ENCODE results near the gene ATP1B4.
"Not testable (repeated sequence)": the region's sequence is repeated elsewhere in the genome, so short reads cannot be mapped to it uniquely, and the experiment has no call there.

Gene ATP1B4

DNA sequence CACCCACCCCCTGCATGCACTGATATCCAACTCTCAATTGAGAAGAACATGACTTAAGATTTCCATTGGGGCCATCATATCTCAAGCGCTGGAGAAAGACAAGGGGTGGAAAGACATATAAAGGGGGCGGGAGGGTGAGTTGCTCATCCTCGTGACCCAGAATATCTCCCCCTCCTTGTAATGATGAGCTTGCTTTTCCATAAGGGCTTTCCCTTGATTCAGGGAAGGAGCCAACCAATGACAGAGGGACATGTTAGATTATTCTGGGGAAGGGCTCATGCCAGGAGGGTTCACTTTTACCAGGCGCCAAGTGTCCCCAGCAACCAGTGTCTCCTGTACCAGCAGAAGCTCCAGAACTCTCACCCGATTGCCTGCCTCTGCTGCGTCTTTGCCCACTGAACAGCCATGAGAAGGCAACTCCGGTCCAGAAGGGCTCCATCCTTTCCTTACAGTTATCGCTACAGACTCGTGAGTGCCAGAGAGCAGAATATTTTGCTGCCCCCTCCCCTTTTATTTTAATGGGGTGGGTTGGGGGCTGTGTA is at the start of gene ATP1B4:
TSS of gene ATP1B4 (plus strand) at position 326 of the 542 bp plus-strand sequence. CDS start at position 406, 80 bp downstream.
- no peak for DNase-seq

DNA sequence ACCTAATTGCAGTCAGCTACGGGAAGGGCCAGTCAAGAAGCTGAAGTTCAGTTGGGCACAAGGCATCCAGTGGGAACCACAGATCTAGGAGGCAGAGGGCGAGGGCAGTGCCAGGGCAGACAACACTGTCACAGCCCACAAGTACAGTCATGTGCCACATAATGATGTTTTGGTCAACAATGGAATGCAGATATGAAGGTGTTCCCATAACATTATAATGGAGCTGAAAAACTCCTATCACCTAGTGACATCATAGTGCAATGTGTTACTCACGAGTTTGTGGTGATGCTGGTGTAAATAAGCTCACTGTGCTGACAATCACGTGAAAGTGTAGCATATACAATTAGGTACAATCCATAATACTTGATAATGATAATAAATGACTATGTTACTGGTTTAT is 46.1 kb upstream of the ATP1B4 start:
- DNase-seq: no peak

DNA sequence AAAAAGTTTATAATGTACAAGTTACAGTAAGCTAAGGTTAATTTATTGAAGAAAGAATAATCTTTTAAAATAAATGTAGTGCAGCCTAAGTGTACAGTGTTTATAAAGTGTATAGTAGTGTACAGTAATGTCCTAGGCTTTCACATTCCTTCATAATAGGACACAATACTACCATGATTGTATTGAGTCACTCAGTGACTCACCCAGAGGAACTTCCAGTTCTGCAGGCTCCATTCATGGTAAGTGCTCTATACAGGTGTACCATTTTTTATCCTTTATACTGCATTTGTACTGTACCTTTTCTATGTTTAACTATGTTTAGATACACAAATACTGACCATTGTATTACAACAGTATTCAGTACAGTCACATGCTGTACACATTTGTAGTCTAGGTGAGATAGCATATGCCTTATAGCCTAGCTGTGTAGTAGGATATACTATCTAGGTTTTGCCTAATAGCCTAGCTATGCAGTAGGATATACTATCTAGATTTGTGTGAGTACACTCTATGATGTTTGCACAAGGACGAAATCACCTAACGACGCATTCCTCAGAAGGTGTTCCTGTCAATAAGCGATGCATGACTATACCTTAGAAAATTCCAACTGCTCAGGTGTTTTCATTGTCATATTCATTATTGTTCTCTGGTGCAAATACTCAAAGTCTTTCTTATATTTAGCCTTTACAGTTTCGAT is 45.2 kb upstream of the ATP1B4 start:
- DNase-seq: no peak

DNA sequence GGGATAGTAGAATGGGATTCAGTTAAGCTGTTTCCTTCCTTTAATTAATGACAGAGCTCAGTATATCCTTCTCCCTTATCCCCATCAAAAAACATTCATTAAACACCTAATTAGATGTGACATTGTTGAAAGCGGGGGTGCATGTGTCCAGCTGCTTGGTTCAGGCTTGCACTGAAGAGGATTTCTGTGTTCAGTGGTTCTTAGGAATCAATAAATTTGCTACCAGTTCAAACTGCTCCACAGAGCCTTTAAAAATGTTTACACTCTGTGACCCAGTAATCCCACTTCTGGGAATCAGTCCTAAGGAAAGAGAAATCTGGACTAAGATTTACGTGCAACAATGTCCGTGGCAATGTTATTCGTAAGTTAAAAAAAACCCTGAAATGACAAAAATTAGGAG is 43.5 kb upstream of the ATP1B4 start:
- DNase-seq: no peak

DNA sequence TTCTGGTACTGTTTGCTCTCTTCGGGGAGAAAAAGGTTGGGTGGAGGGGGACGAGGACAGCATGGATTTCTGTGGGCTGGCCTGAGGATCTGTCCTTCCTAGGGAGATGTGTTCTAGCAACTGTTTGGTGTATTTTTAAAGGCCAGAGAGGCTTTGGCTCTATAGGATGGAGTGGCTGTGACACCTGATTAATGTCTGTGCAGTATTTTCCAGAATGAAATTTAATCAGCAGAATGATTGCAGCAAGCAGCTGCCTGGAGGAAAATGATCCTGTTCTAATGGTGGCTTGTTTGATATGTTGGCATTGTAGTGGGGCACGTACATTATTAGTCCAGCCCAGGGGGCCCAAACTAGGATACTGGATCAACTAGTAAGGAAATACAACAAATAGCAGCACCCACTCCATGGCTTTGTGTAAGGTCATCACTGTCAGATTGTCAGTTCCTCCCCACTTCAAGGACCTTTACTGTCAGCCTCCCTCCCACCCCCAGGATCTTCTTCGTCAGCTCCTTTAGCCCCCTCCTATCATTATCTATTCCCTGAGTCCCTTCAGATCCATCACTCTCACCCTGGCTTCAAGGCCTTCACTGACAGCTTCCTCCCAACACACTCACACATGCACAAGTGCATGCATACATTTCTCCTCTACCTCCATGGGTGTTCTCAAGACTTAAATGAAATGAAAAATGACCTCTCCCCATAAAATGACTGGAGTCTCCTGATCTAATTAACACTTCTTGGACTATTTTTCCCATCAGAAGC is 40.2 kb upstream of the ATP1B4 start:
- DNase-seq: no peak

DNA sequence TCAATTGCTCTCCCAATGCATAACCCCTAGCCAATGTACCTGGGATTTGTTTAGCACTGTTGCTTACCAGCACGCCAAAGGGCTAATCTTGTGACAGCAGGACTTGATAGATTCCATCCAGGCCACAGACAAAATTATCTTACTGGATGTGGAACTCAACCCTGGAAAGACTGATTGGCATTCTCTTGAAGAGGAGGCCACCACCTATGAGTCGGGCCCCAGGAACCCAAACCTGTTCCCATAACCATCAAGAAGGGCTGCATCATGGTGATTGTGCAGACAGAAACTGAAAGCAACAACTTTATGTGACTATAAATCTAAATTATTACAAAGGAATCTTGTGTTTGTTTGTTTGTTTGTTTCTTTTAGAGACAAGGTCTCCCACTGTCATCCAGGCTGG is 30.8 kb upstream of the ATP1B4 start:
- DNase-seq: no peak

DNA sequence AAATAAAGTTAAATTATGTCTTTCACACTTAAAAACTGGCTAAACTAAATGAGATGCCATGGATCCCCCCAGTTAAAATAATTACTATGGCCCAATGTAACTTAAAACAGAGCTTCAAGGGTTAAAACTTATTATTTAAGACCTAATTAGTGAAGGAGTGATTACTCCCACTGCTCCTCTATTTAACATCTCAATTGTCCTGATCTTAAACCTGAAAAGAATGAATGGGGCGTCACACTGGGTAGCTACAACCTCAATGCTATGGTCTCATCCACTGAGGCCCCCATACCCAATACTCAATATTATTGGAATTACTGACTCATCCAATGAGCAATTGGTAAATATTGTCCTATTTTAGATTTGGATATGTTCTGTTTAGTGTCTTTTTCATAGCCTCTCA is 29.5 kb upstream of the ATP1B4 start:
- no peak for DNase-seq

DNA sequence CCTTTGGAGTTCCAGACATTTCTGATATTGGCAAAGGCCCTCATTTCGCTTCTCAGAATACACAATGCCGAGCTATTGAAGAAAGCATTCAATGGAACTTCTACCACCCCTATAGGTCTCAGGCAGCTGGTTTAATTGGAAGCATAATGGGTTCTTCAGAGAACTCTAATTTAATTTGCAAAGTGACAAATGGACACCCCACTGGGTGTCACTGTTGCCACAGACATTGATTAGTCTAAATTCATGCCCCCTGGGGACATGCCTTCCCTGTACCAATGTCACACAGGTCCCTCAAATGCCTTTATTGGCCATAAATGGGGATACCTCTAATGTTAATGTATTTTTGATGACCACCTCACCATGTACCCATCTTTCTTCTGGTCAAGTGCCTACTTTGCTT is 27.7 kb upstream of the ATP1B4 start:
- DNase-seq: no peak

DNA sequence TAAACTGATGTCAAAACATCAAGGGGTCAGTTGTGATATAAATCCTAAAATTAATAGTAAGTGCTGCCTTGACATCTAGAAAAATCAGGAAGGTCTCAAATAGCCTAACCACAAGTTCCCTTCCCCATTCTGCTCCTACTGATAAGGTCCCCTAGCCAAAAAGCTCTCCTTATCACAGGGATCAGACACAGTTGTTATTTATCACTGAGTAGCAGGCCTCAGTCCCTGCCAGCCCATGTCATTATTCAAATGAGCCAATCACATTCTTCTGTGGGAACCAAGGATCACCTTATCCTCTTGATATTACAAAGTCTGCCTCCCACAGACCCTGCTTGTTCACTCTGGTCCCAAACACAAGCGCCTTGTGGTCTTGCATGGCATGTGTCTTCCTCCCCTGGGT is 27.3 kb upstream of the ATP1B4 start:
- no peak for DNase-seq

DNA sequence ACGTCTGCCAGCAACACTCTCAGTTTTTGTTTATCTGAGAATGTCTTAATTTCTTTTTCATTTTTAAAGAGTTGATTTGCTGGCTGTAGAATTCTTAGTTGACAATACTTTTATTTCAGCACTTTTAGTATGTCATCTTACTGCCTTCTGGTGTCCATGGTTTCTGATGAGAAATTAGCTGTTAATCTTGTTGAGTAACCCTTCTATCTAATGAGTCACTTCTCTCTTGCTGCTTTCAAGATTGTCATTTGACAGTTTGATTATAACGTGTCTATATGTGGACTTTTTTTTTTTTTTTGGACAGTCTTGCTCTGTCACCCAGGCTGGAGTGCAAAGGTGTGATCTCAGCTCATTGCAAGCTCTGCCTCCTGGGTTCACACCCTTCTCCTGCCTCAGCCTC is 26.6 kb upstream of the ATP1B4 start:
- no peak for DNase-seq

DNA sequence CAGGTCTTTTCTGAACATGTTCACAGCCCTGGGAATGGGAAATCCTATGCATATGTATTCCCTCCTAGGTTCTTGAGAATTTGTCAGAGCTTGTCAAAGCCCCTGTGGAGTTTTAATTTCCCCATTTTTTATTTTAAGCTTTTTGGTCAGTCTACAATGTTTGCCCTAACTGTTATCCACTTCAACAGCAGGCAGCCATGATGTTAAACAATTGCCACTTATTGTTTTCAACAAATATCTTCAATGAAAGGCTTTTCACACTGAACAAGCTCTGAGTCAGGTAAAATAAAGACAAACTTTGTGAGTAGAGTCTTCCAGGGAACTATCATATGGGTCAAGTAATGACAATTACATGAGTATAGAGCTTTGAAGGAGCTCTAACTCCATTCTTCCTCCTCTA is 25.0 kb upstream of the ATP1B4 start:
- no peak for DNase-seq

DNA sequence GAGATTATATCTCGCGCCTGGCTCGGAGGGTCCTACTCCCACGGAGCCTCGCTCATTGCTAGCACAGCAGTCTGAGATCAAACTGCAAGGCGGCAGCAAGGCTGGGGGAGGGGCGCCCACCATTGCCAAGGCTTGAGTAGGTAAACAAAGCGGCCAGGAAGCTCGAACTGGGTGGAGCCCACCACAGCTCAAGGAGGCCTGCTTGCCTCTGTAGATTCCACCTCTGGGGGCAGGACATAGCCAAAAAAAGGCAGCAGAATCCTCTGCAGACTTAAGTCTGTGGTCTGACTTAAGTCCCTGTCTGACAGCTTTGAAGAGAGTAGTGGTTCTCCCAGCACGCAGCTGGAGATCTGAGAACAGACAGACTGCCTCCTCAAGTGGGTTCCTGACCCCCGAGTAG is 17.3 kb upstream of the ATP1B4 start:
- DNase-seq: not testable (repeated sequence)

DNA sequence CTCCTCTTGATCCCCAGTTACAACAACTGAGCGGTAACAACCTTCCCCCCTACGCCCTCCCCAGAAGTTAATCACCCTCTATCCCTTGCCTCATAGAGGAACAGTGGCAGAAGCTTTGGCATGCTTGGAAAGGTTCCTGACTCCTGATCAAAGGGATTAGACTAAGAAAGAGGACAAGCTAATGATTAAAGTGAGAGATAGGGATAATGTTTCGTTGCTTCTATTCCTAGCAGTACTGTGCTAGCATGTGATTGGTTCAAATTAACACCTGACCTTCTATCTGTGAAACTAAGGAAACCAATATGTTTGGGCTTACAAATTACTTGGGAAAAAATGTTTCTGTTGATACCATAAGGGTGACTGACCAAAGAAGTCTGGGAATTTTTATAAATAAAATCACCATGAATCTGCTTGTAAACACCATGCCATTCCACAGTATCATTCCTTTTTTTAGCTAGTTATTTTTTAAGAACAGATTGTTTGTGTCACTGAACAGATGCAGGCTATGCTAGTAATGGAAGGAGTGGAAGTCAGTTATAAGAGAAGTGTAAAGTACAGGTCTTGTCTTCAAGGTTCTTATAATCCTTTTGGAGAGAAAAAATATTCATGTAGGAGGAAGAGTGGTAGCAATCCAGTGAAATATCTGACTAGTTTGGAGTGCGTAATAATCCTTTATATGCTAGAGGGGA is 11.3 kb upstream of the ATP1B4 start:
- no peak for DNase-seq

DNA sequence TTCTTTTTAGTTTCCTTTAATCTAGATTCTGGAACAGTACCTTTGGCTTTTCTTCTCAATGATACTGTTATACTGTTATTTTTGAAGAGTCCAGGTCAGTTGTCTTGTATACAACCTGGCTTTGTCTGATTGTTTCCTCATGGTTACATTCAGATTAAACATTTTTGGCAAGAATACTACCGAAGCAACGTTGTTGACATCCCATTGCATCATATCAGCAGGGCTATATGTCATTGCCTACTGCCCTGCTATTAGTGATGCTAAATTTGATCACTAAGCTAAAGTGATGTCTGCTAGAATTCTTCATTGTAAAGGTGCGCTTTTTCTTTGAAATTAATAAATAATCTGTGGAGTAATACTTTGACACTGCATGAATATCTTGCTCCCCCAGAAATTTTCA is 5.8 kb upstream of the ATP1B4 start:
- no peak for DNase-seq

DNA sequence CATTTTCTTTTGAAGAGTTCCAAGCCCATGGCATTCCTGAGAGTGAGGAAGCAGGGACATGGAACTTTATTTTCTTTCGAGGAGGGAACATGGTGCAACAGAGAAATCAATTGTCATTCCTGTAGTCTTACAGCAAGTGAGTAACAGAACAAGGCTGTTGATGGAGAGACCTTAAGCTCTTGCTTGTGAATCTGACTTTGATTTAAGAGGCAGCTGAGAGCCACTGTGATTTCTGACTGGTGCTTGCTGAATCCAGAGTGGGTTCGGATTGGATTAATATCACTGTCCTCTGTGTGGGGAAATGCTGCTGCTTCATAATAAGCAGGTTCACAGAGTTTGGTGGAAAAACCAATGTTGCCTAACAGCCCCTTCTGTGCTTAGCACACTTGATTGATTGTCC is 4.7 kb upstream of the ATP1B4 start:
- no peak for DNase-seq

DNA sequence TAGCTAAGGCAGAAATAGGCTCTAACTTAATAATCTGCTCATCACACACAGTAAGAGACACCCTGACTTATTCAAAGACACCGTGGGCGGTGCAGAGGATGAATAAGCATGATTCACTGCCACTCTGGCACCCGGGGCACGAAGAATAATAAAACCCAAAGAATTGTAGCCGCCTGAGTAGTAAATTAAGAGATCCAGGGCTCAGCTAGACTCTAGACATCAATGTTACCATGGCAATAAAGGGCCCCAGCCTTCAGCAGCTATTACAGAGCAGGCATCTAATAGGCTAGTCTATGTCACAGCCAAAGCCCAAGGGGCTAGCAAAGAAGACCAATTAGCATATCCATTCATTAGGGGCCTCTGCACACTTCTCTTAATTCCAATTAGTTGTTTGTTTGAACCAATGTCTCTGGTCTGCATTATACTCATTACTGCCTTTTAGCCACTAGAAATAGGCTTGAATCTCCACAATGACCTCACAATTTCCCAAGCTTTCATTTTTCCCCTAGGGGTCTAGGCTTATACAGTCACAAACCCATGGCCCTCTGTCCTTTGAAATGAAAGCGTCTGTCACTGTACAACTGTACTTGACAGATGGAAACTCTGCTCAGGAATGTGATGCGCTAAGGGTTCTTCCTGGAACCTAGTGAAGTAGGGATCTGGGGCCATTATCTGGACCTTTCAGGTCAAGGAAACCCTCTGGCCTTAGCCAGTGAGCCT is 3.0 kb upstream of the ATP1B4 start:
- DNase-seq: no peak

DNA sequence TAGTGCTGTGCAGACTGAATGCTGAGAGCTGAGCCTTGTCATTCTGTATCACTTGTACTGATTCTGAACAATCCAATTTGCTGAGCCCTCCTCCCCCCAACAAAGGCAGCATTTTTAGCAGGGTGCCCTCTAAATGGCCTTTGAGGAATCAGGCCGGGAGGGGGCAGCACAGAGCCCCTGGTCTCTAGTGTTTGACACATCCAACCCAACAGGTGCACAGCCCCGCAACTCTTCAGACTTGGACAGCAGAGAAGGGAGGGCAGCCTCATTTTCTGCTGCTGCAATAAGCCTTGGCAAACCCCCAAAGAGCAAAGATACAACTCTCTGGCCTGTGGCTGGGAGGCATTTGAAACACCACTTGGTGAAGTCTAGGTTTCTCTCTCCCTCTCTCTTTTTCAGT is 3.4 kb downstream of the ATP1B4 start:
- peak; percentile 64 for DNase-seq

DNA sequence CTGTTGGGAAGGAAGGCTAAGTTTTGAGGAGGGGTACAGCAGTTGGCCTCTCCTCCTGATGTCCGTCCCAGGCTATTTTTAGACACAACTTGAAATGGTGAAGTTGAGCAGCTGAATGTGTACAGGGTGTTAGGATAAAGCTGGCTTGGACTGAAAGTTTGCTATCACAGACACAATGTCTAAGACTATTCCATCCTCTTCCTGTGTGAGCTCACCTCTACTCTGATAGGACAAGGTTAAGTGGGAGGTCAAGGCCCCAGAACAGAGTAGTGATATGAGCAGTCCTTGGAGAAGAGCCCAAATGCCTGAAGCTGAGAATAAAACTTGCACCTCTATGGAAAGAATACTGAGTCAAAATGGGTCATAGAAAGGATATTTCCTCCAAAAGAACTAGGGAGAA is 4.1 kb downstream of the ATP1B4 start:
- DNase-seq: no peak

DNA sequence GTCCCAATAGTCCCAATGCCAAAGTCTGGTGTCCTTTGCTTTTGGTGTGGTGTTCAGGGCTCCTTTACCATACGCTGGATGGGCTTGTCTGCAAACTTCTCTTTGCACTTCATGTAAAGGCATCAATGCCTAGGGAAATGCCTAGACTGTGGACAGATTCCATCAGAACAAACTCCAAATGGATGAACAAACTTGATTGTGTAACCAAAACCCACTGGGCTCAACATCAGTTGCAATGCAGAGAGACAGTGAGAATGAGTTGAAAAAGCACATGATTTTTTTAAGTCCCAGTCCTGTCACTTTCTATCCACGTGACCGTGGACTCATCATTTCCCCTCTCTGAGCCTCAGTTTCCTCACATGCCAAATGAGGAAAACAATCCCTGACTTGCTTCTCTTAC is 4.9 kb downstream of the ATP1B4 start:
- DNase-seq: no peak

DNA sequence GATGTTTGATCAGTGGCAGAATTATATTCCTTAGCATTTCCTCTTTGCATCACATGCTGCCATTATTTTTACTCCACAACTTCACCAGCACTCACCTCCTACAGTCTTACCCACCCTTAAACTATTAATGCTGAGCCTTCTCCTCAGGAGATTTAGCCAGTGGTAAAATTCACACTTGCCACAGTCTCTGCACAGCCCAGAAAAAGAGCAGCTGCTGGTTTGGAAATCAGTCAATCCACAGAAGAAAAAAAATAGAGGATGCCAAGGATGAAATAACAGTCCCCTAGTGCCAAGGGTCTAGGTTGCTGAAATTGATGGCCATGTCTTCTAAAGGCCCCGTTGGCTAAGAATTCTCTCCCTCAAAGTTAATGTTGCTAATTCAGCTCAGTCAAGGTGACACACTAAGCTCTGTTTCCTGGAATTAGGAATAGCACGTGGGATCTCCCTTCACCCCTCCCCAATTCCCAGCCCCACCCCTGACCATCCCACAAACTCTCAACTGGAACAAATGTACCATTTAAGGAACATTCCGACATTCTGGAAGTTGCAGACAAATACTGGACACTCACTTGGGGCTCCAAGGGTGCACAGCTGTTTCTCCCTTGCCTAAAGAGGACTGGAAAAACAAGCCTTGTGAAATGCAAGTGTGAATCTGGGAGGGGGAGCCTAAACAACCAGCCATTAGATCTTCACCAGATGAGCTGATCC is 5.7 kb downstream of the ATP1B4 start:
- no peak for DNase-seq

DNA sequence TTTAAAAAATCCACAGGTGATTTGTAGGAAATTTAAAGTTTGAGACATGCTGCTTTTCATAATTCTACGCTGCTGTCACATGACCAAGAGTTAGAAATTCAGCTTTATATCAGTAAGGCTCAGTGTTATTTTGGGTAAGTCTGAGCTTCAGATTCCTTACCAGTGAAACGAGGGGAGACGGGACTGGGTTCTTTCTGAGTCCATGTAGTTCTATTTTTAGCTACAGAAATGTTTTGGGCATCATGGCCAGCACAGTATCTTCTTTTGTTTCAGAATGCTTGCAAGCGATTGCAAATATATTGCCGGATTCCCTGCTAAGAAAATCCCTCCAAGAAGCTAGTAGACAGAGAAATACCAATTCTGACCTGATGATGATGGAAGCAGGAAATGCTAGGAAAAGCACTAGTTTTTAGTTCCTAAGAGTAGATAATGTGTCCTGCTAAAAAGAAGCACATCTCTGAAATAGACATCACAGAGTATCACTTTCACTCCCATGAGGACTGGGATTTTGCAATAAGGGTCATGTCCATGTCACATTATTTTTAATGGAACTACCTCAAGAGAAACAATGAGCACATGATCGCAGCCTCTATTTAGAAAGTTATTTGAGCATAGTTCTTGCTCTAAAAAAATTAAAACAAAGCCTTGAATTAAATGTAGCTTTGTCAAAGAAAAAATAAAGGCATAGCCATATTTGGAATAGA is 10.9 kb downstream of the ATP1B4 start:
- DNase-seq: no peak

DNA sequence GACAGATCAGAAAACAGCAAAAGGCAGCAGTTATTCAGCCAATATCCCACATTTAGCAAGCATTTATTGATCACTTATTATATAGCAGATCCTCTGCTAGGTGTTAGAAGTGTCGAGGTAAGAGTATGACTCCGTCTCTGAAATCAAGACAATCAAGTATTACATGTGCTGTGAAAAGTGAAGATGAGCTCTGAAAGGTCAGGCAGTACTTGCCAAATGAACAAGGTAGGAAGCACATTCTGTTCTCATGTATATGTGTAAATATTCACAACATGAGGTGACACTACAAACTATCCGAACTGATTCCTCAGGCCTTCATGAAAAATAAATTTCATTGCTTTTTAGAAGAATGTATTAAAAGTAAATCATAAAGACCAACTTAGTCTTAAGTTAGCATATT is 15.3 kb downstream of the ATP1B4 start:
- DNase-seq: no peak

Measured in islet precursor cell (in vitro differentiated cells).